ENCODE measurements around the gene NTPCR.

NTPCR gene

GRCh38 chr1:233032916-233033315 is 82.5 kb downstream of the NTPCR start:
- no peak overlapping the region for H3K23ac ChIP-seq (ENCODE audit: low read length)
- H3K4me3 ChIP-seq (ENCODE audit: low read length), result no peak overlapping the region
- H3K18ac ChIP-seq (ENCODE audit: low read length), result no peak overlapping the region
- no peak overlapping the region for H3K9ac ChIP-seq (ENCODE audit: low read length)
- no peak overlapping the region for H2BK5ac ChIP-seq (ENCODE audit: low read length)
- WGBS (ENCODE audit: extremely low coverage, insufficient coverage, low lambda C conversion rate), result no CpG with 5 or more reads among the region's 4 CpGs
- no peaks in the 10 kb centered on the region for H3K79me1 ChIP-seq (ENCODE audit: low read length)
- no peak overlapping the region for H3K4me2 ChIP-seq (ENCODE audit: low read length)
- H2BK15ac ChIP-seq (replicated peaks; ENCODE audit: low read depth), result no peak overlapping the region
- no peak overlapping the region for H2AK5ac ChIP-seq (ENCODE audit: low read length)
- no peak overlapping the region for H3K27ac ChIP-seq (ENCODE audit: low read depth, low read length)
- no peak overlapping the region for H3K56ac ChIP-seq (ENCODE audit: low read length)
- no peak overlapping the region for H4K8ac ChIP-seq (ENCODE audit: low read depth, low read length)
- H3K79me2 ChIP-seq (ENCODE audit: control insufficient read depth, insufficient read depth, low read length), result no peaks in the 10 kb centered on the region
- DNase-seq, result no peak
- H3K4me1 ChIP-seq (ENCODE audit: control insufficient read depth, low read depth, low read length), result no peaks in the 10 kb centered on the region
- H3K27me3 ChIP-seq (ENCODE audit: insufficient read depth, low read length, poor library complexity), result no peaks in the 10 kb centered on the region
- H3K4ac ChIP-seq (ENCODE audit: low read depth, low read length), result no peak overlapping the region
- H3K36me3 ChIP-seq (ENCODE audit: control insufficient read depth, insufficient read depth, low read length), result no peaks in the 10 kb centered on the region
- H2BK120ac ChIP-seq (ENCODE audit: low read depth, low read length), result no peak overlapping the region
- H4K5ac ChIP-seq (ENCODE audit: low read length), result no peak overlapping the region

GRCh38 chr1:233033361-233033760 is 83.0 kb downstream of the NTPCR start:
- Histone ChIP-seq H2AK5ac (ENCODE audit: low read length) (no peak overlapping the region), H2BK120ac (ENCODE audit: low read depth, low read length) (no peak overlapping the region), H3K36me3 (ENCODE audit: control insufficient read depth, insufficient read depth, low read length) (no peaks in the 10 kb centered on the region), H3K4me2 (ENCODE audit: low read length) (no peak overlapping the region), H2BK15ac (replicated peaks; ENCODE audit: low read depth) (no peak overlapping the region), H3K4ac (ENCODE audit: low read depth, low read length) (no peak overlapping the region), H3K9ac (ENCODE audit: low read length) (no peak overlapping the region), H3K4me1 (ENCODE audit: control insufficient read depth, low read depth, low read length) (no peaks in the 10 kb centered on the region), H3K27me3 (ENCODE audit: insufficient read depth, low read length, poor library complexity) (no peaks in the 10 kb centered on the region), H3K56ac (ENCODE audit: low read length) (no peak overlapping the region), H3K4me3 (ENCODE audit: low read length) (no peak overlapping the region), H3K23ac (ENCODE audit: low read length) (no peak overlapping the region), H3K79me1 (ENCODE audit: low read length) (no peaks in the 10 kb centered on the region), H4K8ac (ENCODE audit: low read depth, low read length) (no peak overlapping the region), H3K27ac (ENCODE audit: low read depth, low read length) (no peak overlapping the region), H4K5ac (ENCODE audit: low read length) (no peak overlapping the region), H2BK5ac (ENCODE audit: low read length) (no peak overlapping the region), H3K79me2 (ENCODE audit: control insufficient read depth, insufficient read depth, low read length) (no peaks in the 10 kb centered on the region), H3K18ac (ENCODE audit: low read length) (no peak overlapping the region)
- no peak for DNase-seq
- WGBS (ENCODE audit: extremely low coverage, insufficient coverage, low lambda C conversion rate), result no CpG with 5 or more reads among the region's 3 CpGs
